ENCODE measurements around the gene KCNJ11. TPM values are rescaled to one million over a fixed set of nuclear protein-coding genes. Genes with fewer than 3 reads are reported as not detected.

The KCNJ11 gene
- polyA plus RNA-seq, 3 donors: 1.5 to 12.3 (median 1.7) TPM

- H3K27ac ChIP-seq (ENCODE audit: low read depth, low read length): no peak overlapping the region
- 64 to 86% (median 81%) methylated on average over 8 of the region's 8 CpGs for WGBS, 3 donors
These were observed 6.3 kb downstream of the KCNJ11 start for GRCh38 chr11:17382046-17382728.

- WGBS, 3 donors: 66 to 76% (median 74%) methylated on average over 4 of the region's 4 CpGs
These were observed 7.3 kb downstream of the KCNJ11 start for GRCh38 chr11:17381156-17381555.

GRCh38 chr11:17379383-17380180 lies 8.9 kb downstream of the KCNJ11 start:
- 84 to 89% (median 89%) methylated on average over 7 of the region's 7 CpGs for WGBS, 3 donors
- H3K27ac ChIP-seq (ENCODE audit: low read depth, low read length): no peak overlapping the region

More at GRCh38 chr11:17381156-17381555, 7.3 kb downstream of the KCNJ11 start:
- no peak overlapping the region for H3K27ac ChIP-seq (ENCODE audit: low read depth, low read length)

DNA sequence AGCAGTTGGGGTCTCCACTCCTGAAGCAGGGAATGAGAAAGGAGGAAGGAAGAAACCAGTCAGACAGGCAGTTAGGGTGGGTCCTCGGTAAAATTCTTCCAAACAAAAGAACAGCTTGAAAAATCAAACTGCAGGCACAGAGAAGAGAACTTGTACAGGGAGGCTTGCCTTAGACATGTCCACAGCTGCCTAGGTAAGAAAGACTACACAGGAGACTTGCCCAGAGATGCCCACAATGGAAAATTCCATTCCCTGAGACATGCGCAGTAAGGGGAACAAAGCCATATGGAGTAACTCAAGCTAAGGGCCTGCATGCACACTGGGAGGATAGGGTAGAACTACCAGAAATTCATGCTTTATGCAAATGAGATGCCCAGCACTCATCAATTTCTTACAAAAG lies 9.8 kb downstream of the KCNJ11 start:
- WGBS, 3 donors: 68 to 78% (median 70%) methylated on average over 2 of the region's 2 CpGs
- H3K27ac ChIP-seq (ENCODE audit: low read depth, low read length): no peak overlapping the region

- WGBS, 3 donors: 79 to 88% (median 82%) methylated on average over 3 of the region's 3 CpGs
- H3K27ac ChIP-seq (ENCODE audit: low read depth, low read length): no peak overlapping the region
These were observed 12.0 kb downstream of the KCNJ11 start for GRCh38 chr11:17376493-17376892.

GRCh38 chr11:17375547-17375946 lies 12.9 kb downstream of the KCNJ11 start:
- no peak overlapping the region for H3K27ac ChIP-seq (ENCODE audit: low read depth, low read length)
- WGBS, 3 donors: 88 to 95% (median 89%) methylated on average over 5 of the region's 5 CpGs

DNA sequence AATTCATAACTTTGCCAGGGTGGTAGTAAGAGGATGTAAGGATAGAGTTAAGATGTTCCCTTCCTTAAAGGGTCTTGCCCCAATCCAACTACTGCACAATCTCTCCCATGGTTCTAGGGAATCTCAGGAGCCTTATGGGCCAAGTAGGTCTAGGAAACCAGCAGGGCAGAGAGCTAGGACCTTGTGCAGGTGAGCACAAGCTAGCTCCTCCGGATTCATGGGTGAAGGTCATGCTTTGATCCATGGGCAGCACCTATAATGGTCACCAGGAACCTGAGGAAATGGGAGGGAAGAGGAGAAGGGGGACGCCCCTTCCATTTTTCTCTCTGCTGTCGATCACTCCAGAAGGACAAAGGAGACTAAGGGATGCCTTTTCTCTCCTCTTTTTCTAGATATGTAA lies 16.8 kb downstream of the KCNJ11 start:
- 48 to 57% (median 56%) methylated on average over 3 of the region's 3 CpGs for WGBS, 3 donors
- no peak overlapping the region for H3K27ac ChIP-seq (ENCODE audit: low read depth, low read length)

DNA sequence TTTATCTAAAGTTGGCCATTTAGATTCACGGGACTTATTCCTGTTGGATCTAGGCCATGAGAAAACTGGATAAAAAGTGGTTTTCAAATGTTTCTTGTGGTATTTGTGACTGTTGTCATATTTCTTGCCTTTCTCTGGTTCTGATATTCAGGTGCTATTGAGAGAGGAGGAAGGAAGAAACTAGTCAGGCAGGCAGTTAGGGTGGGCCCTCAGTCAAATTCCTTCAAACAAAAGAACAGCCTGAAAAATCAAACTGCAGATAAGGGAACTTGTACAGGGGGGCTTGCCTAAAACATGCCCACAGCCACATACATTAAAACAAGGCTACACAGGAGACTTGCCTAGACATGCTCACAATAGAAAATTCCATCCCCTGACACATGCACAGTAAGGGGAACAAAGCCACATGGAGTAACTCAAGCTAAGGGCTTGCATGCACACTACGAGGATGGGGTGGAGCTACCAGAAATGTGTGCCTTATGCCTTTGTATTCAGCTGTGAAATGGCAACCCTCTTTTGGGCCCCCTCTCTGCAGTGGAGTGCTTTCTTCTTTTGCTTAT lies 18.7 kb downstream of the KCNJ11 start:
- 84 to 94% (median 89%) methylated on average over 2 of the region's 2 CpGs for WGBS, 3 donors
- H3K27ac ChIP-seq (ENCODE audit: low read depth, low read length): no peak overlapping the region

GRCh38 chr11:17369094-17369493 lies 19.4 kb downstream of the KCNJ11 start:
- no peak overlapping the region for H3K27ac ChIP-seq (ENCODE audit: low read depth, low read length)

DNA sequence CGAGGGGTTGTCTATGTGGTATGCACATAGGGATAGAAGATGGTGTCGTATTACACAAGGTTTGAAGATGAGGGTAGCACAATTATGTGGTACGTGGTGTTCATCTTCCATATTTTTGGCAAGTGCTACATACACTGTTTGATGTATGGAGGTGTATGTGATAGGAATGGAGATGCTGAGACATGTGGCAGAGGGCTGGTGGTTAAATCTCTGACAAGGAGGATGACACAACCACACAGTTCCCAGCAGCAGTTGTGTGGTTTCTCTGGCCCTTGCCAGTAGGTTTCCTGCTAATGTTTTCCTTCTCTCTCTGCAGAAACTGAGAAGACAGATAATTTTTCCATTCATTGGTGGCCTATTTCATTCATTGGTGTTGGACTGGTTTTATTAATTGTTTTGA lies 19.9 kb downstream of the KCNJ11 start:
- 89 to 92% (median 90%) methylated on average over 3 of the region's 3 CpGs for WGBS, 3 donors
- H3K27ac ChIP-seq (ENCODE audit: low read depth, low read length): no peak overlapping the region

- H3K27ac ChIP-seq (ENCODE audit: low read depth, low read length): no peak overlapping the region
- WGBS, 3 donors: 47 to 92% (median 63%) methylated on average over 1 of the region's 1 CpG
These were observed 22.0 kb downstream of the KCNJ11 start for GRCh38 chr11:17366495-17366894.

GRCh38 chr11:17354601-17354991 lies 33.9 kb downstream of the KCNJ11 start:
- H3K27ac ChIP-seq (ENCODE audit: low read depth, low read length): no peak overlapping the region
- WGBS, 3 donors: 38 to 59% (median 46%) methylated on average over 3 of the region's 3 CpGs

GRCh38 chr11:17353821-17354600 lies 34.4 kb downstream of the KCNJ11 start:
- WGBS, 3 donors: 7 to 9% (median 8%) methylated on average over 15 of the region's 15 CpGs

GRCh38 chr11:17352950-17353820 lies 35.3 kb downstream of the KCNJ11 start:
- WGBS, 3 donors: 0 to 1% (median 1%) methylated on average over 63 to 69 of the region's 69 CpGs
- no peak overlapping the region for H3K27ac ChIP-seq (ENCODE audit: low read depth, low read length)

More at GRCh38 chr11:17353821-17354600, 34.4 kb downstream of the KCNJ11 start:
- no peak overlapping the region for H3K27ac ChIP-seq (ENCODE audit: low read depth, low read length)

- WGBS, 3 donors: 1 to 3% (median 1%) methylated on average over 61 of the region's 61 CpGs
These were observed 36.8 kb downstream of the KCNJ11 start, which contains the start of gene NCR3LG1 for GRCh38 chr11:17351510-17352176. TSS of gene NCR3LG1 (plus strand) at chr11:17351800. CDS start at chr11:17351970, 170 bp downstream.

GRCh38 chr11:17351172-17351509 lies 37.3 kb downstream of the KCNJ11 start:
- 22 to 24% (median 24%) methylated on average over 12 of the region's 12 CpGs for WGBS, 3 donors
- H3K27ac ChIP-seq (ENCODE audit: low read depth, low read length): no peak overlapping the region

More at GRCh38 chr11:17351510-17352176, 36.8 kb downstream of the KCNJ11 start, which contains the start of gene NCR3LG1:
- H3K27ac ChIP-seq (ENCODE audit: low read depth, low read length): no peak within 1 kb of the TSS

DNA sequence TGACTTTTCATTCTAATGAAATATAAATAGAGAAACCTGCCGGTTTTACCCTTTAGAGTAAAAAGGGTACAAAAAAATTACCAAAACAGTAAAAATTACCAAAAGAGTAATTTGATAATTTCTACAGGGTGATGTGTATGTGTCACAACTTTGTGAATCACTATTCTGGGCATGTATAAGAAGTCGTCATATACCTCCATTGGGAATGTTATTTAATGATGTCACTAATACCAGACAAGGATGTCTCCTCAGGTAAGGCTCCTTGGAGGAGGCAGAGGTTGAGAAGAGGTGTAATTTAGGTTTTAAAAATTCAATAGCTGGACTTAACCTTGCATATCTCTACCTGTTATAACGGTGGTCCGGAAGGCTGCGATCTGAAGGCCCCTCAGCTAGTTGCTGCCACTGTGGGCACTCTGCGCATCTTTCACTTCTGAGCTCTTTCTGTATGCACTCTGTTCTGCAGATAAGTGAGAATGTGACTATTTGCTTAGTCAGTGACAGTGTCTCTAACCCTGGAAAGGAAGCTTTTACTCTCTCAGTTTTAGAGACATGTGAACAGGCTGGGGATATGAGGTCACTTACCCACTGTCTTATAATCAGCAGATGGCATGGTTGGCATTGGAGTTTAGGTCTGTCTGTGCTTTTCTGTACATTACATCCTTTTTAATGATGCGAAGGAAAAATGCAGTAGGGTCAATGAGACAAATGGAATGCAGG lies 37.8 kb downstream of the KCNJ11 start:
- WGBS, 3 donors: 94 to 97% (median 95%) methylated on average over 7 of the region's 7 CpGs
- no peak overlapping the region for H3K27ac ChIP-seq (ENCODE audit: low read depth, low read length)
